Vagina (tissue), 2 donors: ENCODE results near the gene IFT80.
"Not testable (repeated sequence)": the region's sequence is repeated elsewhere in the genome, so short reads cannot be mapped to it uniquely, and the experiment has no call there.

Source experiments
- POLR2A ChIP-seq, 2 donors: fragments of 450-650 bp; IDR thresholded peaks; one replicate each; pipeline ENCODE4 v1.6.1; 2017; ENCODE audit warnings: antibody characterized with exemption in 2 of 2, mild to moderate bottlenecking in 2 of 2, moderate library complexity in 2 of 2
- POLR2AphosphoS5 ChIP-seq, 2 donors: sonication (generic); formaldehyde crosslinking; IDR thresholded peaks; one replicate each; pipeline ENCODE4 v1.9.0; 2017; ENCODE audit warnings: antibody characterized with exemption in 2 of 2, mild to moderate bottlenecking in 2 of 2, low read depth in 1 of 2; ENCODE audit not compliant: insufficient read depth in 1 of 2
- TF ChIP-seq, protein P1 (sequence below), 3 experiments: fragments of 450-650 bp in 2 of 3; fragments of 200-600 bp in 1 of 3; sonication (generic) in 1 of 3; IDR thresholded peaks; one replicate each; pipeline ENCODE4 v1.5.1; 2017 to 2019; ENCODE audit warnings: antibody characterized with exemption in 3 of 3, mild to moderate bottlenecking in 2 of 3, moderate library complexity in 2 of 3

DNA sequence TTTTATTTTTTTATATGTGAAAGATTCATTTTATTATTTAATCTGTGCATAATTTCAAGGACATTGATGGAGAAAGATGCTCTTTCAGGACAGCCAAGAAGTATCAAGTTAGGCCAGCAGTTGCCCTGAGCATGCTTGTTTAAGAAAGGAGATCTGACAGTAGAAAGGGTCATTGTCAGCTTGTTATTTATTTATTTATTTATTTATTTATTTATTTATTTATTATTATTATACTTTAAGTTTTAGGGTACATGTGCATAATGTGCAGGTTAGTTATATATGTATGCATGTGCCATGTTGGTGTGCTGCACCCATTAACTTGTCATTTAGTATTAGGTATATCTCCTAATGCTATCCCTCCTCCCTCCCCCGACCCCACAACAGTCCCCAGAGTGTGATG lies 77.2 kb downstream of the IFT80 start:
- TF ChIP-seq, protein P1, sequence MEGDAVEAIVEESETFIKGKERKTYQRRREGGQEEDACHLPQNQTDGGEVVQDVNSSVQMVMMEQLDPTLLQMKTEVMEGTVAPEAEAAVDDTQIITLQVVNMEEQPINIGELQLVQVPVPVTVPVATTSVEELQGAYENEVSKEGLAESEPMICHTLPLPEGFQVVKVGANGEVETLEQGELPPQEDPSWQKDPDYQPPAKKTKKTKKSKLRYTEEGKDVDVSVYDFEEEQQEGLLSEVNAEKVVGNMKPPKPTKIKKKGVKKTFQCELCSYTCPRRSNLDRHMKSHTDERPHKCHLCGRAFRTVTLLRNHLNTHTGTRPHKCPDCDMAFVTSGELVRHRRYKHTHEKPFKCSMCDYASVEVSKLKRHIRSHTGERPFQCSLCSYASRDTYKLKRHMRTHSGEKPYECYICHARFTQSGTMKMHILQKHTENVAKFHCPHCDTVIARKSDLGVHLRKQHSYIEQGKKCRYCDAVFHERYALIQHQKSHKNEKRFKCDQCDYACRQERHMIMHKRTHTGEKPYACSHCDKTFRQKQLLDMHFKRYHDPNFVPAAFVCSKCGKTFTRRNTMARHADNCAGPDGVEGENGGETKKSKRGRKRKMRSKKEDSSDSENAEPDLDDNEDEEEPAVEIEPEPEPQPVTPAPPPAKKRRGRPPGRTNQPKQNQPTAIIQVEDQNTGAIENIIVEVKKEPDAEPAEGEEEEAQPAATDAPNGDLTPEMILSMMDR (IDR thresholded peaks at IDR 0.05), result not testable (repeated sequence)
- TF ChIP-seq POLR2A (IDR thresholded peaks at IDR 0.05); POLR2AphosphoS5 (IDR thresholded peaks at IDR 0.05; ENCODE audit: insufficient read depth in 1 of 2, low read depth in 1 of 2): not testable (repeated sequence)
